HG03342 (cell line): ENCODE measurements around the gene ANKDD1A.

ENCODE experiments used
- ATAC-seq: cut with Tn5 transposase; IDR thresholded peaks from one replicate; pipeline ENCODE4 v1.9.1; 2021; ENCODE audit warnings: mild to moderate bottlenecking, moderate library complexity; ENCODE audit not compliant: unreplicated experiment

The ANKDD1A gene

GRCh38 chr15:64895285-64896065 is 16.2 kb upstream of the ANKDD1A start:
- peak; percentile 24 for ATAC-seq

DNA sequence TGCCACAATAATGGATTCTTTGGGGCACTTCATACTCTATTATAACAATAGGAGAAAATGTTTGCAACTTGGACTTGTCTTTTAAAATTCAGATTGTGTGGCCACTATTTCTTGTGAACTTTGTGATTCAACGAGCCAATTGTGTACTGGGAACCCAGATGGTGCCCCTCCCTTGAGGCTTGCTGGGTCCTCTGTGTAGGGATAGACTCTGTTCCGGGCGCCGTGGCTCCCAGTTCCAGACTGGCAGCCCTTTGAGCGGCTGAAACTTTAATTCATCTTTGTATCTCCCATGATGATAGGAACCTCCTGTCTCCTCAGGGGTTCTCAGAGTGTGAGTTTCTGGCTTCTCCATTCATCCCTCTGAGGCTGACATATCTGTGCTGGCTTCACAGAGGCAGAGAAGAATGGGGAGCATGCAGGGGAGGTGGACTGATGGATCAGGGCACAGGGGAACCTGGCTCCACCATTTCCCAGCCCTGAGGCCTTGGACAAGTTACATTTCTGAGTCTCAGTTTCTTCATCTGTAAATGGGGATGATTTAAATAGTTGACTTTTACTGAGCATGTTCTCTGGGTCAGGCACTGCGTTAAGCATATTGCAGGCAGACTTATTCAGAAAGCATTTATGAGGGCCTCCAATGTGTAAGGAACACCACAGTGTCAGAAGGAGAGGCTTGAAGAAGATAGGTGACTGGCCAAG is 15.2 kb upstream of the ANKDD1A start:
- ATAC-seq: no peak

DNA sequence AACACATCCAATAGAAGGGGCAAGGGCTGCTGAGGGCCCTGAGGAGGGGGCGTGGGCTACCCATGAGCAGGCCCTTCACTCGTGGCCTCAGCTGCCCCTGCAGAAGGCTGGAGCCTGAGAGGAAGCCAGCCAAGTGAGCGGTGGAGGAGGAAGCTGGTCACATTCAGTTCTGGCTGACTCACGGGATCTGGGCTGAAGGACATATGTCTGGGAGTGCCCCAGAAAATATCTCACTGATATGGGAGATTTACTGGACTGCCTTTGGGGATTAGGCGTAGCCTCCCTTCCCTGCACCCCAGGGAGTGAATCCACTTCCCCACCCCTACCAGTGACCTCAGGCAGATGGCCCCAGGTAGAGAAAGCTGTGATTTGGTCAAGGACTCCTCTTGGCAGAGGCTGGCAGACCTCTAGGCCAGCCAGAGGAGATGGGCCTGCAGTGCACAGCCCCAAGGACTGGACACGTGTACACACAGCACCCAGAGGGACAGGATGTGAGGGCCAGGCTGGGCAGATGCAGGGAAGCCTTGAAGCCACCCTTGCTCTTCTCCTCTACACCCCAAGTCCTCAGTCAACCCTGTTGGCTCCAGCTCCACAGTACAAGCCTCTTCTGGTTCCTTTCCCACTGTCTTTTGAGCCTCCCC is 14.2 kb upstream of the ANKDD1A start:
- ATAC-seq: no peak

DNA sequence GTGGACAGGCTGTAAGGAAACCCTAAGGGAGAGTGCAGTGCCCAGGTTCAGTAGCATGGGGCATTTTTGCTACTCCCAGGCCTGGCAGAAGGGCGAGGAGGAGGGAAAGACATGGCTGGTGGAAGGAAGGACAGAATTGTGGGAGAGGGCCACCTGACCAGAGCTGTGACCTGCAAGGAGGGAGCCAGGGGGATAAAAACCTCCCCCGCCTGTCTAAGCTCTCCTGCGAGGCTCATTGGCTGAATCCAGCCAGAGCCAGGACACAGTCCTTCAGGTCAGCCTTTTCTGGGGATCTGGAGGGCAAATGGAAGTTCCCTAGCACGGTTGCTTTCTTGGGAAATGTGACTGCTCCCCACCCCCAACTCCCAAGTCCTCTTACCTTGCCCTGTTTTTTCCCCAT is 13.3 kb upstream of the ANKDD1A start:
- no peak for ATAC-seq

DNA sequence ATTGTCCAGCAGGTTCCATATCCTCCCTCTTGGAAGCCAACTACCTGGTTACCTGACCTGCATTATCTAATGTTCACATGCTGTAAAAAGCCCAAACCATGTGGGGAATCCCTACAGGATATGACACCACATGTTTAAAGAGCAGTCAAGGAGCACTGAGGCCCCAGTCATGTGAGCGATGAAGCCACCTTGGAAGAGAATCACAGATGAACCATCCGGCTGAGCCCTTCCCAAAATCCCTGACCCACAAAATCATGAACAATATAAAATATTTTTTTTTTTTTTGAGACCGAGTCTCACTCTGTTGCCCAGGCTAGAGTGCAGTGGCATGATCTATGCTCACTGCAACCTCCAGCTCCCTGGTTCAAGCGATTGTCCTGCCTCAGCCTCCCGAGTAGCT is 10.6 kb upstream of the ANKDD1A start:
- ATAC-seq: no peak

DNA sequence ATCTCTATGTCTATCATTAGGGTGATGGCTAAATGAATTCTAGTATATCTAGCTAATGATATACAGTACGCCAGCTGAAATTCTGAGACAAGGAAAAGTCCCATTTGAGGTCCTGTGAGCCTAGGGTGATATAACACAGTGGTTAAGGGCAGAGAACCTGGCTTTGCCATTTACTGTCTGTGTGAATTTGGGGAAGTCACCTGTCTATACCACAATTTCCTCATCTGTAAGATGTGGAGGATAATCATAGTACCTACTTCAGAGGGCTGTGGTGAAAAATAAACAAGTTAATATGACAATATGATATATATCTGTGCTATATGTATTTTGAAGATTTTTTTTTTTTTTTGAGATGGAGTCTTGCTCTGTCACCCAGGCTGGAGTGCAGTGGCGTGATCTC is 9.8 kb upstream of the ANKDD1A start:
- no peak for ATAC-seq

GRCh38 chr15:64902863-64903262 is 8.8 kb upstream of the ANKDD1A start:
- ATAC-seq: no peak

GRCh38 chr15:64903326-64903950 is 8.3 kb upstream of the ANKDD1A start:
- no peak for ATAC-seq

DNA sequence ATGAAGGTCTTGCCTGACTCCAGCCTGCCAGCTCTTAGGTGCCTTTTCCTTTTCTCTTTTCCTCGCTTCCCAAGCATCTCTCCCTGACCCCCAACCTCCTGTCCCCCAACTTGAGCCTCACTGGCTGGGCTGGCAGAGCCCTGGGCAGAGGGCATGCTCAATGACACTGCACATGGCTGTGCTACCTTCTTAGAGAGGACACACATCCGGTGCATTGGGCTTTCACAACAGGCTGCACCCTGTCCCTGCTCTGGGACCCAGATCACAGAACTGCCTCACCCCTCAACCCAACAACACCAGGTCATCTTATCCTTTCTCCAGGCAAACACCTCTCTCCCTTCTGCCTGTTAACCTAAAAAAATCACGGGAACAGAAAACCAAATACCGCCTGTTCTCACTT is 7.5 kb upstream of the ANKDD1A start:
- no peak for ATAC-seq

DNA sequence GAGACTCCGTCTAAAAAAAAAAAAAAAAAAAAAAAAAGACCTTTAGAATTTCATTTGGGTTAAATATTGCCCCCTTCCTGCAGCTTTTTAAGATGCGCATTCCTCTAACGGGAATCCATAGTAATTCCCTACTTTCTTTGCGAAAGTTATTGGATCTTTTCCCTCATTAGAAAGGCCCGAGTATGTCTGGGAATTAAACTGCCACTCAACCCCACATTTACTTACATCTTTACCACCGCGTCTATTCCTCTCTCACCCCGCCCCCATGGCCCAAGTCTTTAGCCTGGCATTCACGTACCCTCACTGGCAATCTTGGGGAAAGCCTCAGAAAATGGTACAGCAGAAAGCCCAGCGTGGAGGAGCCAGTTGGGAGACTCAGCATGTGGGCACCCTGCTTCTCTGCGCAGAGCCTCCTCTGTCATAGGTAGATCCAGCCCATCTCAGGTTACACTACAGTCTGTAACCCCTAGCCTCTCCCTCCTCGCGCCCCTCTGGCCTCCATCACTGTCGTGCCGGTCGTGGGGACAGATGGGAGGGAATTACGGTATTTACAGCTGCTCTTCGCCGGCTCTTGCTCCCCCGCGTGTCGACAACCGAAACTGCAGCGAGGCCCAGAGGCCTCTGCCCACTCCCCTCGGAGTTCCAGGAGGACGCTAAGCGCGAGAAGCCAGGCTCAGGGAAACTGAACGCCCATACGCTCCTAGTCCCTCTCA is 6.4 kb upstream of the ANKDD1A start:
- ATAC-seq: no peak

GRCh38 chr15:64905941-64906340 is 5.8 kb upstream of the ANKDD1A start:
- ATAC-seq: no peak

DNA sequence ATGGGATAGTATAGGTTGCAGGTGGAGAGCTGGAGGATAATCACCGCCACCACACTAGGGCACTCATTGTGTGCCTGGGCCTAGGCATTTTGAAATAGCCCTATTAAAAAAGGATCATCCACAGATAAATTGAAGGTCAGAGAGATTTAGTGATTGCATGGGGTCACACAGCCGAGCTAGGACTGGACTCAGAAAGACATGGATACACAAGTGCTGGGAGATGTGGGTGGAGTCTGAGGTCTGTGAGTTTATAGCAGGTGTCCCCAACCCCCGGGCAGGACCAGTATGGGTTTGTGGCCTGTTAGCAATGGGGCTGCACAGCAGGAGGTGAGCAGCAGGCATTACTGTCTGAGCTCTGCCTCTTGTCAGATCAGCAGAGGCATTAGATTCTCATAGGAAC is 5.3 kb upstream of the ANKDD1A start:
- ATAC-seq: no peak

DNA sequence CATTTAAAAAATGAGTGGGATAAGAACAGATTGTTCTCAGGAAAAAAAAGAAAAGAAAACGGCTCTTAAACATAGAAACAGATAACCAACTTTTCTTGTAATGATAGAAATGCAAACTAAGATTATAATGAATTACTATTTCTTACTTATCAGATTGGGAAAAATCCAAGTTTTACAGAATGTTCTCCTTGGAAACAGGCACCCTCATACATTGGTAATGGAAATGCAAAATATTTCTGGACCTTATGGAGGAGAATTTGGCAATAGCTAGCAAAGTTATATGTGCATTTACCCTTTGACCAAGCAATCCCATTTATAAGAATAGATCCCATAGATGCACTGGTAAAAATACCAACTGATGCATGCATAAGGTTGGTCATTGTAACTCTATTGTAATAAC is 3.7 kb upstream of the ANKDD1A start:
- no peak for ATAC-seq

- ATAC-seq: no peak
Measured at GRCh38 chr15:64909546-64909945, 2.2 kb upstream of the ANKDD1A start.

- ATAC-seq: no peak
Measured at GRCh38 chr15:64912379-64913325, 950 bp downstream of the ANKDD1A start.

- ATAC-seq: no peak
Measured at GRCh38 chr15:64915518-64916227, 4.0 kb downstream of the ANKDD1A start.

DNA sequence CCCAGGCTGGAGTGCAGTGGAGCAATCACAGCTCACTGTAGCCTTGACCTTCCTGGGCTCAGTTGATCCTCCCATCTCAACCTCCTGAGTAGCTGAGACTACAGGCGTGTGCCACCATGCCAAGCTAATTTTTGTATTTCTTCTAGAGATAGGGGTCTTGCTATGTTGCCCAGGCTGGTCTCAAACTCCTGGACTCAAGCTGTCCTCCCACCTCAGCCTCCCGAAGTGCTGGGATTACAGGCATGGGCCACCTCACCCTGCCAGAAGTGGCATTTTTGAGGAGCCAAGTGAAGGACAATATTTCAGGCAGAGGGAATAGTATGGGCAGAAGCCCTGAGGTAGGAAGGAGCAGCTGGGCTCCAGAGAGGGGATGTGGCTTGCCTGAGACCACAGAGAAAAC is 4.7 kb downstream of the ANKDD1A start:
- no peak for ATAC-seq

DNA sequence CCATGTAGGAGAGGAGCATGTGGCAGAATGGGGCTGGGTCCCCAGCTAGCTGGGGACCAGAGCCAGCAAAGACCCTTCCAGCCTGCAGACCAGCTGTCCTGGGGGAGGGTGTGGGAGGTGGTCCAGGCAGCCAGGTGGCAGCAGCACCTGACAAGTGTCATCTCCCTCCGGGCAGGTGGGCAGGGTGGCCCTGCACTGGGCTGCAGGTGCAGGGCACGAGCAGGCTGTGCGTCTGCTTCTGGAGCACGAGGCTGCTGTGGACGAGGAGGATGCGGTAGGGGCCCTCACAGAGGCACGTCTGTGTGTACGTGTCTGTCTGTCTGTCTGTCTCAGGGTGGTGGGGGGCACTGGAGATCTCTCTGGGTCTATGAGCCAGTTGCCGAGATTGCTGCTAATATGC is 5.5 kb downstream of the ANKDD1A start:
- no peak for ATAC-seq

GRCh38 chr15:64919721-64920120 is 8.0 kb downstream of the ANKDD1A start:
- ATAC-seq: no peak
